ENCODE measurements around the gene GRAMD1B. TPM values are rescaled to one million over a fixed set of nuclear protein-coding genes. Genes with fewer than 3 reads are reported as not detected.

The GRAMD1B gene
- total RNA-seq, 1 experiment from 2014 or later = 12.7 TPM

GRCh38 chr11:123545726-123546270 lies 115.7 kb downstream of the GRAMD1B start:
- RAD21 ChIA-PET (ENCODE audit: low non-redundant PET in 1 of 2, low total read pairs in 2 of 2, uncharacterized antibody in 2 of 2, unreplicated experiment in 2 of 2) = no interaction called here
- no peak overlapping the region for H3K4me3 ChIP-seq (replicated peaks in 1 of 2; ENCODE audit: low read depth in 1 of 2, low read length in 2 of 2)
- no peaks in the 10 kb centered on the region for H3K9me2 ChIP-seq (ENCODE audit: insufficient read depth)
- CTCF ChIA-PET = interaction anchor here (1.1 to 1.4 kb wide), 2 partner anchors 9 to 138 kb away, joined by 3 to 5 read pairs; no protein-coding TSS in a partner anchor
- POLR2A ChIA-PET = no interaction called here
- no peaks in the 10 kb centered on the region for H4K20me1 ChIP-seq (ENCODE audit: insufficient read depth)
- no peak overlapping the region for H3K9ac ChIP-seq (ENCODE audit: low read length)
- H3K4me2 ChIP-seq (ENCODE audit: low read length) = no peak overlapping the region
- ATAC-seq = no peak
- peaks cover 5 to 20% of the 10 kb centered on the region in 2 experiments; a peak in 3 of 4 replicates for H3K4me1 ChIP-seq (ENCODE audit: control insufficient read depth in 1 of 2, insufficient read depth in 2 of 2, low read length in 2 of 2)
- BruUV-seq (replicated peaks) = no TSS peak
- no peak for DNase-seq (ENCODE audit: low read depth, low spot score)
- no peaks in the 10 kb centered on the region for H3K9me3 ChIP-seq (ENCODE audit: control insufficient read depth in 1 of 2, insufficient read depth in 1 of 2, low read depth in 1 of 2, low read length in 2 of 2)
- no peaks in the 10 kb centered on the region for H3K36me3 ChIP-seq (ENCODE audit: control insufficient read depth in 1 of 2, insufficient read depth in 2 of 2, low read length in 2 of 2)
- H2AFZ ChIP-seq (ENCODE audit: low read depth, low read length, poor library complexity, severe bottlenecking) = no peak overlapping the region
- no peak overlapping the region for H3K27ac ChIP-seq (ENCODE audit: low read depth, low read length)
- TF ChIP-seq JUND (IDR thresholded peaks at IDR 0.05) (no peak), EGR1 (IDR thresholded peaks at IDR 0.05; ENCODE audit: low read depth) (no peak), CTCF (IDR thresholded peaks at IDR 0.05 in 2 of 3, conservative IDR thresholded peaks at IDR 0.05 in 1 of 3; ENCODE audit: borderline replicate concordance in 1 of 3, insufficient read depth in 1 of 3, low read depth in 2 of 3, low read length in 2 of 3) (no peak), SIN3A (IDR thresholded peaks at IDR 0.05; ENCODE audit: low read depth) (no peak), EZH2phosphoT487 (IDR thresholded peaks at IDR 0.05; ENCODE audit: borderline replicate concordance) (no peak), ZNF274 (IDR thresholded peaks at IDR 0.05; ENCODE audit: low read depth, low read length) (no peak), ELF1 (IDR thresholded peaks at IDR 0.05; ENCODE audit: borderline replicate concordance, low read depth) (no peak), FOSL1 (IDR thresholded peaks at IDR 0.05; ENCODE audit: low read depth) (no peak)
- intact Hi-C loops (cut with micrococcal nuclease) = no loop called here
- no peaks in the 10 kb centered on the region for H3K79me2 ChIP-seq (ENCODE audit: insufficient read depth, low read length)
- no peaks in the 10 kb centered on the region for H3K27me3 ChIP-seq (ENCODE audit: insufficient read depth, low read length)

DNA sequence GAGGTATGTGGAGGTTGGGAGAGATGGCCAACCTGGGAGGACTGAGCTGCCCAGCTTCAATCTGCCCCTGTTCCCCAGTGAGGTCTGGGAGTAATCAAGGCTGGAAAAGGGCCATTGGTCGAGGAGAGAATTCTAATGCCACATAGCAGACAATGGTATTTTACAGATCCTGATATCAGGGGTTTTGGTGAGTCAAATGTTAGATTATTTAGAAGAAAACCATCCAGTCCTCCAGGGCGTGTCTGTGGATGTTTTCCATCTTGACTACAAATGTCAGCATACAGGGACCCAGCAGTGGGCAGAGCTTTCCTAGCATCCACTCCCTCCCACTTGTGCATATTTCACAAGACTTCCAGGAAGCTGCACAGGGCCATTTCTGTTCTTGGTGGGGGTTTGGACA lies 116.4 kb downstream of the GRAMD1B start:
- Histone ChIP-seq H3K4me2 (ENCODE audit: low read length) (no peak overlapping the region), H3K9me2 (ENCODE audit: insufficient read depth) (no peaks in the 10 kb centered on the region), H3K79me2 (ENCODE audit: insufficient read depth, low read length) (no peaks in the 10 kb centered on the region), H3K27me3 (ENCODE audit: insufficient read depth, low read length) (no peaks in the 10 kb centered on the region), H3K27ac (ENCODE audit: low read depth, low read length) (no peak overlapping the region), H3K9me3 (ENCODE audit: control insufficient read depth in 1 of 2, insufficient read depth in 1 of 2, low read depth in 1 of 2, low read length in 2 of 2) (no peaks in the 10 kb centered on the region), H3K4me1 (ENCODE audit: control insufficient read depth in 1 of 2, insufficient read depth in 2 of 2, low read length in 2 of 2) (peaks cover 5 to 20% of the 10 kb centered on the region in 2 experiments; a peak in 3 of 4 replicates), H3K36me3 (ENCODE audit: control insufficient read depth in 1 of 2, insufficient read depth in 2 of 2, low read length in 2 of 2) (no peaks in the 10 kb centered on the region), H3K4me3 (replicated peaks in 1 of 2; ENCODE audit: low read depth in 1 of 2, low read length in 2 of 2) (no peak overlapping the region), H4K20me1 (ENCODE audit: insufficient read depth) (no peaks in the 10 kb centered on the region), H3K9ac (ENCODE audit: low read length) (no peak overlapping the region), H2AFZ (ENCODE audit: low read depth, low read length, poor library complexity, severe bottlenecking) (no peak overlapping the region)
- CTCF ChIA-PET = interaction anchor here (1.1 to 1.4 kb wide), 2 partner anchors 8 to 139 kb away, joined by 3 to 5 read pairs; no protein-coding TSS in a partner anchor
- TF ChIP-seq ELF1 (IDR thresholded peaks at IDR 0.05; ENCODE audit: borderline replicate concordance, low read depth) = no peak
- no peak for TF ChIP-seq CBX3 (IDR thresholded peaks at IDR 0.05; ENCODE audit: low read depth)
- no peak for TF ChIP-seq ATF3 (IDR thresholded peaks at IDR 0.05)
- TF ChIP-seq POLR2A (IDR thresholded peaks at IDR 0.05; ENCODE audit: borderline replicate concordance, extremely low read depth, insufficient read depth, insufficient read length) = no peak
- TF ChIP-seq EZH2 (IDR thresholded peaks at IDR 0.05) = no peak
- TF ChIP-seq SRF (IDR thresholded peaks at IDR 0.05; ENCODE audit: low read depth) = no peak
- TF ChIP-seq, protein P1, sequence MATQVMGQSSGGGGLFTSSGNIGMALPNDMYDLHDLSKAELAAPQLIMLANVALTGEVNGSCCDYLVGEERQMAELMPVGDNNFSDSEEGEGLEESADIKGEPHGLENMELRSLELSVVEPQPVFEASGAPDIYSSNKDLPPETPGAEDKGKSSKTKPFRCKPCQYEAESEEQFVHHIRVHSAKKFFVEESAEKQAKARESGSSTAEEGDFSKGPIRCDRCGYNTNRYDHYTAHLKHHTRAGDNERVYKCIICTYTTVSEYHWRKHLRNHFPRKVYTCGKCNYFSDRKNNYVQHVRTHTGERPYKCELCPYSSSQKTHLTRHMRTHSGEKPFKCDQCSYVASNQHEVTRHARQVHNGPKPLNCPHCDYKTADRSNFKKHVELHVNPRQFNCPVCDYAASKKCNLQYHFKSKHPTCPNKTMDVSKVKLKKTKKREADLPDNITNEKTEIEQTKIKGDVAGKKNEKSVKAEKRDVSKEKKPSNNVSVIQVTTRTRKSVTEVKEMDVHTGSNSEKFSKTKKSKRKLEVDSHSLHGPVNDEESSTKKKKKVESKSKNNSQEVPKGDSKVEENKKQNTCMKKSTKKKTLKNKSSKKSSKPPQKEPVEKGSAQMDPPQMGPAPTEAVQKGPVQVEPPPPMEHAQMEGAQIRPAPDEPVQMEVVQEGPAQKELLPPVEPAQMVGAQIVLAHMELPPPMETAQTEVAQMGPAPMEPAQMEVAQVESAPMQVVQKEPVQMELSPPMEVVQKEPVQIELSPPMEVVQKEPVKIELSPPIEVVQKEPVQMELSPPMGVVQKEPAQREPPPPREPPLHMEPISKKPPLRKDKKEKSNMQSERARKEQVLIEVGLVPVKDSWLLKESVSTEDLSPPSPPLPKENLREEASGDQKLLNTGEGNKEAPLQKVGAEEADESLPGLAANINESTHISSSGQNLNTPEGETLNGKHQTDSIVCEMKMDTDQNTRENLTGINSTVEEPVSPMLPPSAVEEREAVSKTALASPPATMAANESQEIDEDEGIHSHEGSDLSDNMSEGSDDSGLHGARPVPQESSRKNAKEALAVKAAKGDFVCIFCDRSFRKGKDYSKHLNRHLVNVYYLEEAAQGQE (IDR thresholded peaks at IDR 0.05; ENCODE audit: low read depth) = no peak
- TF ChIP-seq EGR1 (IDR thresholded peaks at IDR 0.05; ENCODE audit: low read depth) = no peak
- no peak for TF ChIP-seq YY1 (IDR thresholded peaks at IDR 0.05; ENCODE audit: extremely low read depth, insufficient replicate concordance, low read depth, low read length)
- ATAC-seq = no peak
- intact Hi-C loops (cut with micrococcal nuclease) = no loop called here
- BruUV-seq (replicated peaks) = no TSS peak
- no peak for DNase-seq (ENCODE audit: low read depth, low spot score)
- RAD21 ChIA-PET (ENCODE audit: low non-redundant PET in 1 of 2, low total read pairs in 2 of 2, uncharacterized antibody in 2 of 2, unreplicated experiment in 2 of 2) = no interaction called here
- POLR2A ChIA-PET = no interaction called here
